Inflammatory macrophage treated with lipopolysaccharide for 1 hour (primary cell): ENCODE measurements around the gene VASN.

ENCODE experiments used
- DNase-seq, 2 donors: peaks; one replicate each; pipeline ENCODE4 v3.0.0-alpha.2; 2020 to 2022

VASN gene

DNA sequence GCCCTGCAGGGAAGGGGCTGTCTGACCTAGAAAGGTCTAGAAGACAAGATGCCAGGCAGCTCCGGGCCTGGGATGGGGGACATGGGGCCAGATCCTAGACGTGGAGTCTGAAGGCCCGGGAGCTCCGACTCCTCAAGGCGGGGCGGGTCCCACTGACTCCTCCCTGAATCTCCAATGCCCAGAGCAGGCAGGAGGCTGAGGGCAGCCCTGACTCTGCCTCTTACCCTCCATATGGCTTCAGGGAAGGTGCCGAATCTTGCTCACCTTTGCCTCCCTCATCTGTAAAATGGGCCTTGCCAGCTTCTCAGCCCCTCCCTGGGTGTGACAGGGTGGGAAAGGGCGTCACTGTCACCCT, 14.8 kb downstream of the VASN start:
- no peak for DNase-seq

DNA sequence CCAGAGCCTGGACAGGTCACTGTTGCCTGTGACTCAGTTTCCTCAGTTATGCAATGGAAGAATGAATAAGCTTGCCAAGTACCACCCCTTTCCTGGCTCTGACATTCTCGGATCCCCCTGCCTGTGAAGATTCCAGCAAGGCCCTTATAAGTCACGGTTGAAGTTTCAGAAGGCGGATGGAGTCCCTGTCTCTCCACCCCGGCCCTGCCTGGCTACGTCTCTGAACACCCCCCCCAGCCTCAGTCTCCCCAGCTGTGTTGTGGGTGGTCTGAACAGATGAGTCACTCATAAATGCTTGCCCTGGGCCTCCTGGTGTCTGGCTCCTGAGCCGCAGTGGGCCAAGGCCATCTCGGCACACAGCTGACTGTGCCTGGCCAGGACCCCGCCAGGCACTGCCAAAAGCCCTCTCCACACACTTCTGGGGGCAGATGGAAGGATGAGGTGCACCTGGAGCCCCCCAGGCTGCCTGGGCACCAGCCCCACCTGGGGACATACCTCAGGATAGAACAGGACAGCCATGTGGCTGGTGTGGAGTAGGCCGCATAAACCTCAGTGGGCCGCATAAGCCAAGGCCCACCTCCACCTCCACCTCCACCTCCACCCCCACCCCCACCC, 15.4 kb downstream of the VASN start:
- no peak for DNase-seq

DNA sequence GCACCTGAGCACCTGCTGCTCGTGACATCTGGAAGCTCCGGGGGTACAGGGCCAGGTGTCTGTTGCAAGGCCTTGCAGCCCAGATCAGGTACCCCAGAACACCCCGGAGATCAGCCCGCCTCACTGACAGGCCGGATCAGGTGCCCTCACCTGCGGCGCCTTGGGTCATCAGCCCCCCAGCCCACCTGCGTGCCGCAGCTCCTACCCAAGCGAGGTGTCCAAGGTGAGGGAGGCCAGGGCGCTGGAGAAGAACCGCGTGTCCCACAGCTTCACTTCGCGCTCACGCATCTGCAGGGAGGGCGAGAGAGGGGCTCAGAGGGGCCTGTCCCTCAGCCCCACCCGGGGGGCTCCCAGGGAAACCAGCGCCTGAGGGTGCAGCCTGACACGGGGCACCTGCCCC, 16.1 kb downstream of the VASN start:
- no peak for DNase-seq

DNA sequence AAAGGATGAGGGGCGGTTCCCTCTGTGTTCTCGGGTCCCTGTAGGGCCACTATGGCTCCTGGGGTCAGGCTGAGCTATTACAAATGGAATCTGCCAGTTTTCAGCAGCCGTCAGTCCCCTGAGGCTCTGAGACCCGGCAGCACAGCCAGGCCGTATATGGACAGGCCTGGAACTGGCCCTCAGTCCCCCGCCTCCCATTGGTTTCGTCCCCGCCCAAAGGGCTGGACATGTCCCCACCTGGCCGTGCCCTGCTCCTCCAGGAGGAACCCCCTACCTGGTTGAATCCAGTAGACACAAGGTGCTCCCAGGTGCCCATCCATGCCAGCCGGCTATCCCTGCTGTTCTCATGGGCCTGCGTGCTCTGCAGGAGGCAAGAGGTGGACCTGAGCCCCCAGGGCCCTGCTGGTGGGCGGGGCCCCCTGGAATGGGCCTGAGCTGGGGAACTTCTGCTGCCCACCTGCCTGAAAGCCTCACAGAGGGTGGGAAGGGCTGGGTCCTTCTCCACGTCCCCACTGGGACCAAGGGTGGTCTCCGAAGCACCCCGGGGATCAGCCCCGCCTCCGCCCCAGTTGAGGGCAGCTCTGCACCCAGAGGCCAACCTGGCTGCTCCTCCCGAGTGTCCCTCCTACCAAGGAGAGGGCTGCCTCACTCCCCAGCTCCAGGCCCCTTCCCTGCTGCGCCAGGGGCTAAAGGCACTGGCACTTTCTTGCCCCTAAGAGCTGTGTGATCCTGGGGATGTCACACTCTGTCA, 16.8 kb downstream of the VASN start:
- no peak for DNase-seq

DNA sequence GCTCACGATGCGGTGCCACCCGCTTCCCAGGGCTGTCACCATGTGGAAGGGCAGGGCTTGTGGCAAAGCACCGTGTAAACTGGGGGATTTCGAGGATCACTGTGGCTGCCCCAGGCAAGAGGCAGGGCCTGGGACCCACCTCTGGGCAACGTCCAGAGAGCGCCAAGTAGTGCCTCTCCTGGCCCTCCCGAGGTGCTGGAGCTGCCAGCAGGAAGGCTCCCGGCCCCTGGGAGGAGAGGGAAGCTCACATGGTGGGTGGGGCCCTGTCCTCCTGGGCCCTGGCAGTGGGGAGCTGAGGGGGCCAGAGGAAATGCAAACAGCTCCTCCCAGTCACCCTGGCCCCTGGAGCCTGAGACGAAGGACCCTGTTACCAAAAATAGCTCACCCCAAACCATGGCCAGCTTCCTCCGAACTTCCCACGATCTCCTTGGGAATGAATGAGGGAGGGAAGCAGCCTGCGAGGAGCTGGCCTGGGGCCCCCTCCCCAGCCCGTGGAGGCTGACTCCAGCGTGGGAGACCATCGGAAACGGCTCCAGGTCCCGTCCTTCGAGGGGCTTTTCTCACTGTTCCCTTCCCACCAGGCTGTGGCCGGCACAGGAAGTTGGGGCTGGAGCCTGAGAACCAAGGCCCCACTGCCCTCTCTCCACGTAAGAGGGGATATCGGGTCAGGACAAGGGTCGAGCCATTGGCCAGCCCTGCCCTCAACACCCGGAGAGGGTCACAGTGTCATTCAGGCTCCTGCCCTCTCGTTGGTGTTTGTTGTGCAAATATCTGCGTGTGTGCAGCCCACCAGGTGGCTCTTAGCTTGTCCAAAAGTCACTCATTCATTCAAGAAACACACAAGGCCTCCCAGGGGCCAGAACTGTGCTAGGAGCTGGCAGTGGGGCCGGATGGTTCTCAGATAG, 17.7 kb downstream of the VASN start:
- no peak for DNase-seq

DNA sequence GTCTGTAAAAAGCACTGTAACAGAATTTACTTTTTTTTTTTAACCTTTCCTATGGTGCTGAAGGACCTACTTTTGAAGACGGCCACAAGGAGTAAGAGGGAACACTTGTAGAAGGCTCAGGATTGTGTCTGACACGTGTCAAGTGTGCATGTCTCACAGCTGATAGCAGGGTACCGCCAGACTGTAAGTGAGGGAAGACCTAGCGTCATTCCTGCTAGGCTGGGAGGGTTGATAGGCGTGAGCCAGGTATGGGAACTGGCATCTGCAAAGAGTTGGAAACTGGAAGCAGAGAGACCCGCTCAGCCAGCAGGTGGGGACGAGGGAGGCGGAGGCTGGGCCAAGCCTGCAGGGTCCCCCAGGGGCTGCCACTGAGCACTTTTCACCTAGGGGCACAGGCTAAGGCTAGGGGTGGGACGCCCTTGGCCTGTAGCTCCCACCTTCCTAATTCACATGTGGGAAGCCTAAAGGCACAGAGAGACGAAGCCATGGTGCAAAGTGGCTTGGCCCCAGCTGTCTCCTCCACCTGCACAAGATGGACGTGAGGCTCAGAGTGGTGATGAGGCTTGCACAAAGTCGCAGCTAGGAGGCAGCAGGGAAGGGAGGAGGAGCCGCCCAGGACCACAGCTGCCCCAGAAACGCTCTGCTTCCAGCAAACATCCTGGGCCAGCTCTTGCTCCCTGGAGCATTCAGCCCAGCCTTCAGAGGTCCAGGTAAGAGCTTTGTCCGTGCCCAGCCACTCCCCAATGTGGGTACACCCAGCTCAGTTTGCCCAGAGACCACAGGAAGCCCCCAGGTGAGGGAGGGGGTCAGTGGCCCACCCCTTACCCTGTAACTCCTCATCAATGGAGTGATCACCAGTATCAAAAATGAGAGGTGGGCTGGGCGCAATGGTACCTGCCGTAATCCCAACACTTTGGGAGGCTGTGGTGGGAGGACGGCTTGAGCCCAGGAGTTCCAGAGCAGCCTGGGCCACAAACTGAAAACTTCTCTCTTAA, 18.9 kb downstream of the VASN start:
- no peak for DNase-seq

DNA sequence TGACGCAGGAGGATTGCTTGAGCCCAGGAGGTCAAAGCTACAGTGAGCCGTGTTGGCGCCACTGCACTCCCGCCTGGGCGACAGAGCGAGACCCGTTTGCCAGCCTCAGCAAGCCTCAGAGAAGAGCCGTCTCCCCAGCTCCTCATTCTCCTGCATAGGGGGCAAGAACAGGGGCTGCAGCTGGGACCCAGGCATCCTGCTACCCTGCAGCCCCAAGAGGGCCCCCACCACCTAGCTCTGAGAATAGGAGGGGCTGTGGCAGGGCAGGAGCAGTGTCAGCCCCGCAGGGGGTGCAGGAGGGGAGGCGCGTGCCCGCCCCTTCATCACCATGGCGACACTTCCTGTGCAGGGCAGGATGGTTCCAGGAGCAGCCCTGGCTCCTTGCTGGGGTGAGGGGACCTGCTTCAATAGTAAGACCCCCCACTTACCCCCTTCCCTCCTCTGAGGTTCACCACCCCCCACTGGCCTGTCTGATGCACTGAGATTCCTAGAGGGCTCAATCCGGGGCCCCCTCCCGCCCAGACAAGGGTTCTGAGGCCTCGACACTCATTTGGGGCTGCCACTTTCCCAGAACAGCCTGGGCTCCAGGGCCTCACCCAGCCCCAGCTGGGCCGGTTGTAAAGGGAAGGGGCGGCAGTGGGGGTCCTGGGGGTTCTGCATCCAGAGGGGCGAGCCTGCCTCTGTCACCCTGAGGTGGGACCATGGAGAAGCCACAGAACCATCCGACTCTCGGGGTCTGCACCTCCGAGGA, 20.2 kb downstream of the VASN start:
- DNase-seq = no peak

DNA sequence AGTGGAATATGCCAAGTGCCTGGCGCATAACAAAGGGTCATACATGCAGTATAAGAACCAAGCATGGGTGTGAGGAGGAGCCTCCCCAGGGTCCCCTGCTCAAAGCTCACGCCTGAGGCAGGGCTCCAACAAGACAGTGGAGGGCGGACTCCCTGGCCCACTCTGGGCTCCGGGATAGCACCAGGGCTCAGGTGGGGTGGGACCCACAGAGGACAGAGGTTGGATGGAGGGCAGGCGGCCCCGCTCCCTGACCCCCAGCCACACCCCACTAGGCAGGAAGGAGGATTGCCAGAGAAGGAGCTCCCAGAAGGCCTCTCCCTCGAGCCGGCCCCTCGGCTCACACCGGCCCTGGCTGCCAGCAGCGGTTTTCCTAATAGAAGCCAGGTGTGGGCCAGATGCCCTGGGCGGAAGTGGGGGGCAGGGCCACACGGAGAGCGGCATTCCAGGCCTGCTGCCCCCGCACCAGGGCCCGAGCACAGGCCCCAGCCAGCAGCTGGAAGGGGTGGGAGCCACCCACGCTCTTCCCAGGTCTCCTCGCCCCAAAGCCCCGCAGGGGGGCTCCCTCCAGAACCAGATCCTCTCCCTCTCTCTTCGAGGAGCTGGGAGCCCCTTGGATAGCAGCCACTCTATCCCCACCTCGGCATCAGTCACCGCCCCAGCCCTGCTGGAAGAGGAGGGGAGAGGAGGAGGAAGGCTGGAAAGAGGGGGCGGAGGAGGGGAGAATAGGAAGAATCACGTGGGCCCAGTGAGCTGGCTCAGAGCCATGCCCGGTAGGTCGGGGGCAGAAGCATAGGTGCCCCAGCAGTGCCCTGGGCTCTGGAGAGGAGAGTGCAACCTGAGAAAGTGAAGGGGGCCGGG, 21.0 kb downstream of the VASN start:
- DNase-seq = no peak

DNA sequence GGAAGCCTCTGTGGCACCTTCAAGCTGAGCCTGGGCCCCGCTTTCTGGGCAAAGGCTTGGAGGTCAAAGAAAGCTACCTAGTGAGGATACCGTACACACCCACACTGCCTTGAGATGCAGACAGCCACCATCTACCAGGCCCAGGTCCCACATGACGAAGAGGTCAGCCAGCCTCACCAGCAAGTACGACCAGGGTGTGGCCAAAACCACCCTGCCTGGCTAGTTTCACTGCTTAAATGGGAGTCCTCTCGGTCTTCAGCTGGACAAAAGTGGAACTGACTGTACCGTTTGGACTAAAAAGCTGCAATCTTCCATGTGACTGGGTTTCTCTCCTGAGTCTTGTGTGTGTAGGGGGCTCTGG, 21.6 kb downstream of the VASN start:
- DNase-seq = peak in 1 of 2 donors; percentile 12

DNA sequence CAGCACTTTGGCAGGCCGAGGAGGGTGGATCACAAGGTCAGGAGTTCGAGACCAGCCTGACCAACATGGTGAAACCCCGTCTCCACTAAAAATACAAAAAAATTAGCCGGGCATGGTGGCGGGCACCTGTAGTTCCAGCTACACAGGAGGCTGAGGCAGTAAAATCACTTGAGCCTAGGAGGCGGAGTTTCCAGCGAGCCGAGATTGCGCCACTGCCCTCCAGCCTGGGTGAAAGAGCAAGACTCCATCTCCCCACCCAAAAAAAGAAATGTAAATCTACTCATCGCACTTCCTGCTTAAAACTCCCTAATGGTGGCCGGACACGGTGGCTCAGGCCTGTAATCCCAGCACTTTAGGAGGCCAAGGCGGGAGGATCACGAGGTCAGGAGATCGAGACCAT, 22.2 kb downstream of the VASN start:
- DNase-seq = peak in 1 of 2 donors; percentile 26

DNA sequence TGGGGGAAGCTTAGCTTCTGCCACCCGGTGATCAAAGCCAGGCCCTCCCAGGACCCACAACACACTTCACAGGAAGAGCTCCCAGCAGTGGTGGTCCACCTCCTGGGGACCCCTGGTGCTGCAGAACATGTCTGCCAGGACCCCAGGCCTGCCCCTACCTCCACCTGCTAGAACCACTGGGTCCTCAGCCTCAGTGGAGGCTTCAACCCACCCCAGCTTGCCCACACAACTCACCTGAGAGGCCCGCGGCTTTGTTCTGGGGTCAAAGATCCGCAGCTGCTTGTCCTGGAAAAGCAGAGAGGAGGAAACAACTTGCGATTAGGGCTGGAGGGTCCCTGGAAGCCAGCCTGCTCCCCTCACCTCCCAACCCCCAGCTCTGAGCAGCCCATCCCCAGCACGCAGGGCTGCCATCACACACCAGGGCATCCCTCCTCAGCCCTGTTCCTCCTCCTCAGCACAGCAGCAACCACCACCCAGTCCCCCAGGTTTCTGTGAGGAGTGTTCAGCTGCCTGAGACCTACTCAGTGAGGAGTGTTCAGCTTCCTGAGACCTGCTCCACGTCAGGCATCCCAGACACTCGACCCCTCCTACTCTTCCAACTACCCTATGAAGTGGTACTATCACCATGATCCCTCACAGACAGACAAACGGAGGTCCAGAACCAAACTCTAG, 23.5 kb downstream of the VASN start:
- DNase-seq = no peak

DNA sequence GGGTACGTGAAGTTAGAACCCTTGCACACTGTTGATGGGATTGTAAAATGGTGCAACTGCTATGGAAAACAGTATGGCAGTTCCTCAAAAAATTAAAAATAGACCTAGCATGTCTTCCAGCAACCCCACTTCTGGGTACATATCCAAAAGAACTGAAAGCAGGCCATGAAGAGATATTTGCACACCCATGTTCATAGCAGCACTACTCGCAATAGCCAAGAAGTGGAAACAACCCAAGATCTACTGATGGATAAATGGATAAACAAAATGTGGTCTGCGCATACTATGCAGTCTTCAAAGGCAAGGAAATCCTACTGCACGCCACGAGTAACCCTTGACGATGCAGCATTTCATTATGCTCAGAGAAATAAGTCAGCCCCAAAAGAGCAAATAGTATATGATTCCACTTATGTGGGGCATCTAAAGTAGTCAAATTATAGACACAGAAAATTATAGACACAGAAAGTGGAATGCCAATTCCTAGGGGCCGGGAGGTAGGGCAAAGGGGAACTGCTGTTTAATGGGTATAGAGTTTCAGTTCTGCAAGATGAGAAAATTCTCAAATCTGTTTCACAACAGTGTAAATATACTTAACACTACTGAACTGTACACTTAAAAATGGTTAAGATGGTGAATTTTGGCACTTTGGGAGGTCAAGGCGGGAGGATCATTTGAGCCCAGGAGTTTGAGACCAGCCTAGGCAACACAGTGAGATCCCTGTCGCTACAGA, 27.5 kb downstream of the VASN start:
- DNase-seq = peak; percentile 20 to 51

DNA sequence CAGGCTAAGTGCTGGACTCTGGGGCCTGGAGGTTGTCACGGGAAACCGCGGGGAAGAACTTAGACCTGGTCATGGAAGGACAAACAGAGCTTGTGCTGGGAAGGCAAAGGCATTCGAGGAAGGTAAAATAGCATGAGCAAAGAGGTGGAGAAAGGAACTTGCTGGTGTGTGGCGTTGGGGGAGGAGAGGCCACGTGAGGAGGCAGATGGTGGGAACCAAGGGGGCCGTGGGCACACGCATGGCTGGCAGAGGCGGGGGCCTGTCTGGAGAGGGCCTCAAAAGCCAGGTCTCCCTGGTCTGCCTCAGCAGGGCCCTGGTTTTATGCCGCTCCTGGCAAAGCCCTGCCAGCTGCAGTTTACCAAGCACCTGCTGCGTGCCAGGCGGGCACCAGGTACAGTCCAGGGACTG, 29.4 kb downstream of the VASN start:
- no peak for DNase-seq

DNA sequence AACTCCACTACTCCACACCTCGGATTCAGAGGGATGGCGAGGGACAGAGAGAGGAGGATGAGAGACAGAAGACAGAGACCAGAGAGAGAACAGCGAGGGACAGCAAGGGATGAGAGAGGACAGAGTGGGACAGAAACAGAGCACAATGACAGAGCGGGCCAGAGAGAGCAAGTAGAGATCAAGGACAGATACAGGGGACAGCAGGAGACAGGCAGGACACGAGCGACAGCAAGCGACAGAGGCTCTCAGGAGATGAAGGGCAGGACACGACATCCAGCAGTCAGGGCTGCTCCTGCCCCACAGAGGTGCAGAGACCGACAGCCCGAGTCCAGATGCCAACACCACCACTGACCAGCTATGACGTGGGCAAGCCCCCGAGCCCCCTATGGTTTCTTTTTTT, 29.9 kb downstream of the VASN start:
- DNase-seq = no peak

DNA sequence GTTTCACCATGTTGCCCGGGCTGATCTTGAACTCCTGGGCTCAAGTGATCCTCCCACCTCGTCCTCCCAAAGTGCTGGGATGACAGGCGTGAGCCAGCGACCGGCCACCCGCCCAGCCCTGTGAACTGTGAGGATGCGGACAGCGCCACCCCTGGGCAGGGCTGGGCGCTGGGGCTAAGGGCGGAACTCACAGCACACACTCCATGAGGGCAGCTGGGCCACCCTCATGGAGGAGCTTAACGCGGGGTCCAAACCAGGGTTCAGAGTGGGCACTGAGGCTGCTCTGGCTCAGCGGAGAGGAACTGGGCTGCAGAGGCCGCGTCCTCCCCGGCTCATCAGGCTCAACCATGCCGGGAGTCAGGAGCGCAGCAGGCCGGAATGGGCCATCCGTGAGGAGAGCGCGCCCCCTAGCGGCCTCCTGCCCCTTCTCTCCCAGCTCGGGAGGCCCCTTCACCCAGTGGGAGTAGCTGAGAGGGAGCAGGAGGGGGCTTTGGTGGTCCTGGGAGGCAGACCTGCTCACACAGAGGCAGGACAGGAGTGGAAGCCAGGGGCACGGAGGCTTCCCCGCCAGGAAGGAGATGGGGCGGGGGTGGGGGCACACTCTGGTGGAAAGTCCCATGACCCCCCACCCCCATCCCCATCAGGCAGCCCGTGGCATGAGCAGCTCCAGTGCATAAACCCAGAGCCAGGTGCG, 30.9 kb downstream of the VASN start:
- DNase-seq = peak; percentile 44 to 80

DNA sequence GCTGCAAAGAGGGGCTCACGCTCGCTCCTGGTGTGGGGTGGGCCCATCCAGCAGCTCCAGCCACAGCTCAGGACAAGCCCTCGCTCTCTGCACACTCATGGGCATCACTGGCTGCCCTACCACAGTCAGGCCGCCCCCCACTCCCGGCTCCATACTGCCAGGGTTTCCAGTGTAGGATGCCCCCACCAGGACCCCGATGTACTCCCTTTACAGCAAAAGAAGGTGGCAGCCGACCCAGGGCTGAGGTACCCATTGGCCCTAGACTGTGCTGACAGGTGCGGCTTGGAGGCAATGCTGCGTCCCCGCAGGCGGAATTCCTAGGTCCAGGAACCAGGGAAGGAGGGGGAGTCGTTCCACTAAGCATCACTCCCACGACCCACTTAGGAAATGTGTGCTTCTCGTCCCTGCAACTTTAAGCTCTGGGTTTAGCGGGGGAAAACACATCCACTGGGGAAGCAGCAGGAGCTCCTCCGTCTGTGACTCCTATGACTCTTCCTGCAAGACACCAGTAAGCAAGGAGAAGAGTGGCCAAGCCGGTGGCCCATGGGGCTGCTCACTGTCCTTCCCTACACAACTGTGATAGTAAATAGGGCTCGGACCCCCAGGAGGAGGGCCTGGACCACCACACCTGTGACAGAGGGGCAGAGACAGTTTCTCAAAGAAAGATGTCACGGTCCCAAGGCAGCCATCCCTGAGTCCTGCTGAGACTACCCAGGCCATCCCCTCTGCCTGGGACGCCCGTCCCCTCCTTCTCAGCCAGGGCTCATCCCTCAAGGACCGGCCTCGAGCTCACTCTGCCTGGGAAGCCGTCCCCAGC, 31.7 kb downstream of the VASN start:
- DNase-seq = no peak

DNA sequence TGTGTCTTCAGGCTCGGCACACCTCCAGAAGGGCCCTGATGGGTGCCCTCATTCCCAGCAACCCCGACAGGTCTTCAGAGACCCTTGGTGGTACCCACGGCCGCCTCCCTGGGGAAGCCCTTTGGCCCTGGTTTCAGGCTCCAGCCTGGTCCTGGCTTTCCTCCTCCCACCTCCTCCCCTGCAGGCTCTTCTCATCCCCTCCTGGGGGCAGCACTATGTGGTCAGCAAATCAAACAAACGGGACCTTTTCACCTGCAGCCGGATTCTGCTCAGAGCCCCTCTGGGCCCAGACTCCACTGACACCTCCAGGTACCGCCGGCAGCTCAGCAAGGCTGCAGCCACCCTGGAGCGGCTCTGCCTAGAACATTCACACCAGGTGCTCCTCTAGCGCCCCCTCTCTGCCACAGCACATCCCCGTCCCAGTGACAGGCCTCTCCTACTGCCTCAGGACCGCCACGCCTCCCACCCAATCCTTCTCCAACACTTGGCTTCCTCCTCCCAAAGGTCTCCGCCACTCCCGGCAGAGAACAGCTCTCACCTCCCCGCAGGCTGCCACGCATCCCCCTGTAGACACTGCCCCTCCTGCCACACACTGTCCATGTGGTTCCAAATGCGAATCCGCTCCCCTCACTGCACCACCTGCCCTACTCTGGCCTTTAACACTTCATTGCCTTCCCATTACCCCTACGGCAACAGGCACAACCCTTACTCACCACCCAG, 32.8 kb downstream of the VASN start:
- peak in 1 of 2 donors; percentile 27 for DNase-seq
